Stomach (tissue), 4 donors: Measurements from ENCODE around the gene FAM120A.

Experiments used
- CTCF ChIP-seq, 7 experiments: fragments of 450-650 bp in 4 of 7; fragments of 200-600 bp in 3 of 7; sonication (generic) in 3 of 7; IDR thresholded peaks; one replicate each; pipeline ENCODE4 v1.5.1; 2016 to 2019; ENCODE audit warnings: antibody characterized with exemption in 7 of 7, control low read depth in 2 of 7, mild to moderate bottlenecking in 1 of 7
- POLR2A ChIP-seq, 4 donors: fragments of 450-650 bp; IDR thresholded peaks; one replicate each; pipeline ENCODE4 v1.6.1; 2016; ENCODE audit warnings: antibody characterized with exemption in 4 of 4, control low read depth in 2 of 4, mild to moderate bottlenecking in 1 of 4, moderate library complexity in 1 of 4
- POLR2AphosphoS5 ChIP-seq, 3 donors: sonication (generic); formaldehyde crosslinking; IDR thresholded peaks; one replicate each; pipeline ENCODE4 v1.6.1; 2016; ENCODE audit warnings: antibody characterized with exemption in 3 of 3

- no peak for TF ChIP-seq CTCF (IDR thresholded peaks at IDR 0.05)
- no peak for TF ChIP-seq POLR2A (IDR thresholded peaks at IDR 0.05)
- TF ChIP-seq POLR2AphosphoS5 (IDR thresholded peaks at IDR 0.05): no peak
These were observed 19.9 kb upstream of the FAM120A start for GRCh38 chr9:93431539-93432105.
